HG02884 (cell line): ENCODE data around the gene RFX8.
"Not testable (repeated sequence)": the region's sequence is repeated elsewhere in the genome, so short reads cannot be mapped to it uniquely, and the experiment has no call there.

Experiments used
- ATAC-seq: cut with Tn5 transposase; IDR thresholded peaks from one replicate; pipeline ENCODE4 v1.9.1; 2021; ENCODE audit warnings: mild to moderate bottlenecking, moderate library complexity; ENCODE audit not compliant: unreplicated experiment

The RFX8 gene

GRCh38 chr2:101442667-101443061 is 32.2 kb downstream of the RFX8 start:
- ATAC-seq = no peak

GRCh38 chr2:101442042-101442666 is 32.8 kb downstream of the RFX8 start:
- ATAC-seq = no peak

- no peak for ATAC-seq
Observed at GRCh38 chr2:101440127-101440738, 34.7 kb downstream of the RFX8 start.

GRCh38 chr2:101439716-101440115 is 35.2 kb downstream of the RFX8 start:
- ATAC-seq = no peak

- ATAC-seq = not testable (repeated sequence)
Observed at GRCh38 chr2:101438555-101438954, 36.4 kb downstream of the RFX8 start.

GRCh38 chr2:101435001-101435862 is 39.7 kb downstream of the RFX8 start:
- ATAC-seq = no peak

- no peak for ATAC-seq
Observed at GRCh38 chr2:101433465-101433864, 41.4 kb downstream of the RFX8 start.

- no peak for ATAC-seq
Observed at GRCh38 chr2:101432411-101433181, 42.3 kb downstream of the RFX8 start.

- no peak for ATAC-seq
Observed at GRCh38 chr2:101431486-101431885, 43.4 kb downstream of the RFX8 start.

GRCh38 chr2:101430156-101430555 is 44.8 kb downstream of the RFX8 start:
- ATAC-seq = no peak

- no peak for ATAC-seq
Observed at GRCh38 chr2:101429453-101429852, 45.5 kb downstream of the RFX8 start.

GRCh38 chr2:101428422-101429176 is 46.3 kb downstream of the RFX8 start:
- no peak for ATAC-seq

- ATAC-seq = no peak
Observed at GRCh38 chr2:101427743-101428142, 47.2 kb downstream of the RFX8 start.

GRCh38 chr2:101427240-101427639 is 47.7 kb downstream of the RFX8 start:
- ATAC-seq = no peak

- no peak for ATAC-seq
Observed at GRCh38 chr2:101426822-101427221, 48.1 kb downstream of the RFX8 start.

GRCh38 chr2:101420623-101421022 is 54.3 kb downstream of the RFX8 start:
- no peak for ATAC-seq

- no peak for ATAC-seq
Observed at GRCh38 chr2:101419096-101419663, 55.7 kb downstream of the RFX8 start.

GRCh38 chr2:101418460-101419095 is 56.3 kb downstream of the RFX8 start:
- no peak for ATAC-seq

- no peak for ATAC-seq
Observed at GRCh38 chr2:101416609-101417008, 58.3 kb downstream of the RFX8 start.

GRCh38 chr2:101415884-101416283 is 59.0 kb downstream of the RFX8 start:
- no peak for ATAC-seq
